Measurements from ENCODE around the gene PSMB5.
"Not testable (repeated sequence)": the region's sequence is repeated elsewhere in the genome, so short reads cannot be mapped to it uniquely, and the experiment has no call there.

The PSMB5 gene

GRCh38 chr14:23013054-23013748, 21.5 kb downstream of the PSMB5 start:
- no peak for DNase-seq

DNA sequence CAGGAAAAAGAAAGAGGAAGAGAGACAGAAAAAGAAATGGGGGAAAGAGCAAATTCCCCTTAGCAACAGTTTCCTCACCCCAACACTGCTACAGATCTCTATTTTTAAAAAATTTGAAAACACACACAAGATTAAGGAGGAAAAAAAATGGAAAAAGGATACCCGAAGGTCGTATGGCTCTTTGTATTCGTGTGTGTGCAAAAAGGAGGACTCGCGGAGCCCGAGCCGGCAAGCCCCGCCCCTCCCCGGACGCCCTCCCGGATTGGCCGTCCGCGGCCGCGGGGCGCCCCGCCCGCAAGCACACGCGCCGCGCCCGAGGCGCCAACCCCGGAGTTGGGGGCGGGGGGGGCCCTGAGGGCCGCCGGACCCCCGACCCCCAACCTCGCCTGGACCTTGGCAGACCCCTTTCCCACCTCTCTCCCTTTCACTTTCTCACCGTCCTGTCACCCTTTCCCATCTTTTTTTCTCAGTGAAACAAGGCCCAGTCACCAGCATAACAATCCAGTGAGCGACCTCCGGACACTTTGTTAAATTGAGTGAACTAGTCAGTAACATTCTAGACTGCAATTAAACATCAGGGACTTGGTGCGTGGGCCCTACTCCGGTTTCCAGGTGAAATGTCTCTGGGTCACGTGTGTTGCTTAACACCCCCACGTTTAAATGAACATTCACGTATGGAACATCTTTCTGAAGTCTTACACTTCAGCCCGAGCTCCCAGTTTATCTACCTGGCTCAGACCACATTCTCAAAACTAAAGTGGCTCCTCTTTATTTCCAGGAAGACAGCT, 24.6 kb downstream of the PSMB5 start, which contains the start of gene C14orf93:
C14orf93 (minus strand) TSS at position 205 of the 788 bp plus-strand sequence. CDS start 11,120 bp downstream, outside the sequence.
- DNase-seq, result peak; percentile 29 to 68

GRCh38 chr14:23009483-23009938, 25.2 kb downstream of the PSMB5 start:
- DNase-seq, result no peak

GRCh38 chr14:23008831-23009230, 25.9 kb downstream of the PSMB5 start:
- DNase-seq, result no peak

GRCh38 chr14:23006544-23007419, 27.9 kb downstream of the PSMB5 start:
- peak; percentile 98 for DNase-seq

GRCh38 chr14:23006188-23006534, 28.5 kb downstream of the PSMB5 start:
- DNase-seq, result no peak

GRCh38 chr14:23005451-23006187, 29.1 kb downstream of the PSMB5 start:
- no peak for DNase-seq

DNA sequence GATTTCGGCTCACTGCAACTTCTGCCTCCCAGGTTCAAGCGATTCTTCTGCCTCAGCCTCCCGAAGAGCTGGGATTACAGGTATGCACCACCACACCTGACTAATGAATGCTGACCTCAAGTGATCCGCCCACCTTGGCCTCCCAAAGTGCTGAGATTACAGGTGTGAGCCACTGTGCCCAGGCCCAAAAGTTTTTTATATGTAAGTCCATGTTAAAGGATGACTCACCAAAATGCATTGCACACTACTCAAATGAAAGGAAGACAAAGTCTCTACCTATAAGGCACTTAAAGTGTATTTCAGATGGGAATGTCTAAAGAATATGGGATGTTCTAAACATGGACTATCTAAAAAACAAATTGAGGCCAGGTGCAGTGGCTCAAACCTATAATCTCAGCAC, 30.4 kb downstream of the PSMB5 start:
- not testable (repeated sequence) for DNase-seq

GRCh38 chr14:23002592-23002991, 32.1 kb downstream of the PSMB5 start:
- no peak for DNase-seq

DNA sequence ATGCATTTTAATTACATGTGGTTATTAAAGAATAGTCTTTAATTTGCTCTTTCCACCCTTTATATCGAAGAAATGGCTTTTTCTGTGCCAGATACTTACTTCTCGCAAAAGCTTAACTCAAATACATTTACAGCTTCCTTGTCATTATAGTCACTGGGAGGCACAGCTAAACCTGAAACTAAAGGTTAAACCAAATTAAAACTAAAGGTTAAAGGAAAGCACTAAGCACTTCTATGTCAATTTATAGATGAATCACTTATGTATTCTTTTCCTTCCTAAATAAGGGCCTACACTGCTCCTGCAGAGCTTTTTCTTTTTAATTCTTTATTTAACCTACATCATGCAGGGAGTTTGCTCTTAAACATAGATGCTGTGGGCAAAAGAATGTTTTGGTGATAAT, 33.8 kb downstream of the PSMB5 start:
- no peak for DNase-seq

DNA sequence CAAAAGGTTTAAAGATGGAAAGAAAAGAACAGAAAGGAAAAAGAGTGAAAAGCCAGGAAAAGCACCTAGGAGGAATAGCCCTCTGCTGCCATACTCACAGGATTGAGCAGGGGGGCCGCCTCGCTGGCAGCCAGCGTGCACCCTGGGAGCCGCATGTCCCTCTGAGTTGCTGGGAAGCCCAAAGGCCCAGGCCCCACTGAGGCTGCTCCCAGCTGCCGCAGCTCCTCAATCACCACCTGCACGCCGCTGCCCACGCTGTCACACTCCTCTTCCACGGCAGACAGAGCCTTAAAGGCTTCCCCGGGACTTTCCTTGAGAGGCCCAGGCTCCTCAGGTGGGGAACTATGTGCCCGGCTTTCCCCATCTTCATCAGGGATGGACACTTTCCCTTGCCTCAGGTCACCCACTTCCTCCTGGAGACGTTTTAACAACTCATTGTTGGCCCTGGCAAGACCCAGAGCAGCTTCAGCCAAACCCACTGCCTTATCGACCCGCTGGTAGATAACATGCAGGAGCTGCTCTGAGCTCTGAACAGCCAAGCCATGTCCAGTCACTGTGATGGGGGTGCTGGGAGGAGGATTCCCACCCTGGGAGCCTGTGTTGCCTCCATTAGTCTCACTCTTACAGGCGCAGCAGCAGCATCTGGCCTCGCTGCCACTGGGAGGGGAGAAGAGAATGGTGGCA, 36.2 kb downstream of the PSMB5 start:
- DNase-seq, result no peak

DNA sequence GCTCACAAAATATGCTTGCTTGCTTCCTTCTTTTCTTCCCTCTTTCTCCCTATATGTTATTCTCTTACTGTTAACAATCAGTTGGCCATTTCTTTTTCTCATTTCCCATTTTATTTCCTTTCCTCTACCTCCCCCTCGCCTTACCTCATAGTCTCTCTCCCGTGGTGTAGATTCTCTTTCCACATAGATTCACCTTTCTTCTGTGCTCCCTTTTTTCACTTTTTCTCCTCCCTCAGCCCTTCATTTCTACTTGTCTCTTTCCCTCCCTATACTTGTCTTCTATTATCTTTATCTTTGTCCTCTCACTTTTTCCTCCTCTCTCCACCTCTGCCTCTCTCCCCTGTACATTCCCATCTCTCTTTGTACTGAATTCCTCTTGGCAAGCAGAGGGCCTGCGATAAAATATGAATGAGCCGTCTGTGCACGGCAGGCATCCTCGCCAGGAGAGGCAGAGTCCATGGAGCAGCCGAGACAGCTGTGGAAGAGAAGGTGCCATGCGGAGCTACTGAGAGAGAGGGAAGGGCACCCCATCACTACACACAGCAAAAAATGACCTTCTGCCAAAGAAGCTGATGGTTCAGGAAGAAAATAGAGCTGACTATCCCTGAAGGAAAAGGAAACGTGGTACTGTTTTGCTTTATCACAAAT, 36.9 kb downstream of the PSMB5 start:
- DNase-seq, result no peak

DNA sequence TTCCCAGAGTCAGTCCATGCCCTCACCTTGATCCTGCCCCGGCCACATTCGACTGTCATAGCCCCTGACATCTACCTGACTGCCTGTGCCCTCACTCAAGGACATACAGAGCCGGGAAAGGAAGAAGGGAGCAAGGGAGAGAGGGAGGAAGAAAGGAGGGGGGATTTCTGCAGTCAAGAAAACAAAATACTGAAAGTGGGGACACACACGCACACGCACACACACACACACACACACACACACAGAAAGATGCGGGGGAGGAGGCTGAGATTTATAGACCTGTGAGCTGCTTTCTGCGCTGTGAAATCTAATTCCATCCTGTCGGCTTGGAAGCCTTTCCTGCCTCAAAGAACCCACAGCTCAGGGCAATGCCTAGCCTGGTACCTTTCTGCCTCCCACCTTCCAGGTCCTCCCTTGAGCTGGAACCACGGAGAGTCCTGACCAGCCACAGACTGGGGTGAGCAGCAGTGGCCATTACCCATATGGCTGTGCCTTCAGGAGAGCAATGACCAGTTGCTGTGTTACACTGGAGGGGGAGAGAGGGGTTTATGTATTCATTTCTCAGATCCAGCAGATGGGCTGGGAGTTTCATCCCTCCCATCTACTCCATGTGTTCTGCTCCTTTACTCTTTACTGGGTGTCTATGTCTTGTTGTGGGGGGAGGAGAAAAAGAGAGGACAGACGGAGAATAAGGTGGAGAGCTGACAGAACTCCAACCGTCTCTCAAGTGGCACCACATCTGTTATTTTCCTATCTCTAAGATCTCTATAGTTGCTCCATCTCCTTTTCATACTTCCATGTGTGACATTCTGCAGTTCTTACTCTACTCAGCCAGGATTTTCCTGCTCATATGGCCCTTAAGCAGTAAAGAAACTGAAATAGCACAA, 37.7 kb downstream of the PSMB5 start:
- no peak for DNase-seq

GRCh38 chr14:22995889-22996625, 38.6 kb downstream of the PSMB5 start:
- no peak for DNase-seq

GRCh38 chr14:22994762-22995275, 39.9 kb downstream of the PSMB5 start:
- peak in 1 of 2 experiments; percentile 62 for DNase-seq

- no peak for DNase-seq
These were observed 41.2 kb downstream of the PSMB5 start for GRCh38 chr14:22993517-22993916.

GRCh38 chr14:22991852-22992251, 42.8 kb downstream of the PSMB5 start:
- no peak for DNase-seq

- DNase-seq, result no peak
These were observed 47.4 kb downstream of the PSMB5 start for GRCh38 chr14:22987291-22987690.

GRCh38 chr14:22986508-22987054, 48.1 kb downstream of the PSMB5 start:
- DNase-seq, result peak; percentile 46 to 77
